Measurements from ENCODE around the gene LRRC59.
"Not testable (repeated sequence)": the region's sequence is repeated elsewhere in the genome, so short reads cannot be mapped to it uniquely, and the experiment has no call there.

DNA sequence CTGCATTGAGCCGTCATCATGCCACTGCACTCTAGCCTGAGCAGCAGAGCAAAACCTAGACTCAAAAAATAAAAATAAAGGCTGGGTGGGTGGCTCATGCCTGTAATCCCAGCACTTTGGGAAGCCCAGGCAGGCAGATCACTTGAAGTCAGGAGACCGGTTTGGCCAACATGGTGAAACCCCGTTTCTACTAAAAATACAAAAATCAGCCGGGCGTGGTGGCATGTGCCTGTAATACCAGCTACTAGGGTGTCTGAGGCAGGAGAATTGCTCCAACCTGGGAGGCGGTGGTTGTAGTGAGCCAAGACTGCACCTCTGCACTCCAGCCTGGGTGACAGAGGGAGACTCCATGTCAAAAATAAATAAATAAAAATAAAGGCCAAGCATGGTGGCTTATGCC is 30.8 kb upstream of the LRRC59 start:
- TF ChIP-seq, protein P1, sequence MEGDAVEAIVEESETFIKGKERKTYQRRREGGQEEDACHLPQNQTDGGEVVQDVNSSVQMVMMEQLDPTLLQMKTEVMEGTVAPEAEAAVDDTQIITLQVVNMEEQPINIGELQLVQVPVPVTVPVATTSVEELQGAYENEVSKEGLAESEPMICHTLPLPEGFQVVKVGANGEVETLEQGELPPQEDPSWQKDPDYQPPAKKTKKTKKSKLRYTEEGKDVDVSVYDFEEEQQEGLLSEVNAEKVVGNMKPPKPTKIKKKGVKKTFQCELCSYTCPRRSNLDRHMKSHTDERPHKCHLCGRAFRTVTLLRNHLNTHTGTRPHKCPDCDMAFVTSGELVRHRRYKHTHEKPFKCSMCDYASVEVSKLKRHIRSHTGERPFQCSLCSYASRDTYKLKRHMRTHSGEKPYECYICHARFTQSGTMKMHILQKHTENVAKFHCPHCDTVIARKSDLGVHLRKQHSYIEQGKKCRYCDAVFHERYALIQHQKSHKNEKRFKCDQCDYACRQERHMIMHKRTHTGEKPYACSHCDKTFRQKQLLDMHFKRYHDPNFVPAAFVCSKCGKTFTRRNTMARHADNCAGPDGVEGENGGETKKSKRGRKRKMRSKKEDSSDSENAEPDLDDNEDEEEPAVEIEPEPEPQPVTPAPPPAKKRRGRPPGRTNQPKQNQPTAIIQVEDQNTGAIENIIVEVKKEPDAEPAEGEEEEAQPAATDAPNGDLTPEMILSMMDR (IDR thresholded peaks at IDR 0.05), result not testable (repeated sequence)
- not testable (repeated sequence) for TF ChIP-seq POLR2A (IDR thresholded peaks at IDR 0.05)
